ENCODE measurements around the gene MUC5AC.

The MUC5AC gene

DNA sequence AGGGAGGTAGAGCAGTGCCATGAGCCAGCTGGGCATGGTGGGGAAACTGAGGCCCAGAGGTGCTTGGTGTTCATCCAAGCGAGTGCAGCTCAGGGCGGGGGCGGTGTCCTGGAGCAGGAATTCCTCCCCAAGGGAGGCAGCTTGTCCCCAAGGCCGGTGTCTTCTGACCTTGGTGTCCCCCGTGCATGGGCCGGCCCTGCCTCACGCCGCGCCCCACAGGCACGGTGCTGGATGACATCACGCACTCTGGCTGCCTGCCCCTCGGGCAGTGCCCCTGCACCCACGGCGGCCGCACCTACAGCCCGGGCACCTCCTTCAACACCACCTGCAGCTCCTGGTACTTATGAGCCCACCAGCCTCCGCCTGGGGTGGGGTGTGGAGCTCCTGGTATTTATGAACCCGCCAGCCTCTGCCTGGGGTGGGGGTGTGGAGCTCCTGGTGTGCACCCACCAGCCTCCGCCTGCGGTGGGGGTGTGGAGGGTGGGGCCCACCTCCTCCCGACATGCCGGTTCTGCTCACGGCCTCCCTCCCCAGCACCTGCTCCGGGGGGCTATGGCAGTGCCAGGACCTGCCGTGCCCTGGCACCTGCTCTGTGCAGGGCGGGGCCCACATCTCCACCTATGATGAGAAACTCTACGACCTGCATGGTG, 71.8 kb downstream of the MUC5AC start:
- DNase-seq: no peak

DNA sequence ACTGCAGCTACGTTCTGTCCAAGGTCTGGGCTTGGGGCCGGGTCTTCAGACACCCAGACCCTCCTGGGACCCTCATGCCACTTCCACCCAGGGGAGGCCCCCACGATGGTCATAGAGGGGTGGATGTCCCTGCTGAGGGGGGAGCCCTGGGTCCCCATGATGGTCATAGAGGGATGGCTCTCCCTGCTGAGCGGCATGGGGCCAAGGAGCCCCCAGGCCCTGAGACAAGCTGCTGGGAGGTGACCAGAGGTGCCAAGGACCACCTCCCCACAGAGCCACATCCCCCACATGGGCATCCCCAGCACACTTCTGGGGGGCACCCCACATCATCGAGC, 72.3 kb downstream of the MUC5AC start:
- no peak for DNase-seq

DNA sequence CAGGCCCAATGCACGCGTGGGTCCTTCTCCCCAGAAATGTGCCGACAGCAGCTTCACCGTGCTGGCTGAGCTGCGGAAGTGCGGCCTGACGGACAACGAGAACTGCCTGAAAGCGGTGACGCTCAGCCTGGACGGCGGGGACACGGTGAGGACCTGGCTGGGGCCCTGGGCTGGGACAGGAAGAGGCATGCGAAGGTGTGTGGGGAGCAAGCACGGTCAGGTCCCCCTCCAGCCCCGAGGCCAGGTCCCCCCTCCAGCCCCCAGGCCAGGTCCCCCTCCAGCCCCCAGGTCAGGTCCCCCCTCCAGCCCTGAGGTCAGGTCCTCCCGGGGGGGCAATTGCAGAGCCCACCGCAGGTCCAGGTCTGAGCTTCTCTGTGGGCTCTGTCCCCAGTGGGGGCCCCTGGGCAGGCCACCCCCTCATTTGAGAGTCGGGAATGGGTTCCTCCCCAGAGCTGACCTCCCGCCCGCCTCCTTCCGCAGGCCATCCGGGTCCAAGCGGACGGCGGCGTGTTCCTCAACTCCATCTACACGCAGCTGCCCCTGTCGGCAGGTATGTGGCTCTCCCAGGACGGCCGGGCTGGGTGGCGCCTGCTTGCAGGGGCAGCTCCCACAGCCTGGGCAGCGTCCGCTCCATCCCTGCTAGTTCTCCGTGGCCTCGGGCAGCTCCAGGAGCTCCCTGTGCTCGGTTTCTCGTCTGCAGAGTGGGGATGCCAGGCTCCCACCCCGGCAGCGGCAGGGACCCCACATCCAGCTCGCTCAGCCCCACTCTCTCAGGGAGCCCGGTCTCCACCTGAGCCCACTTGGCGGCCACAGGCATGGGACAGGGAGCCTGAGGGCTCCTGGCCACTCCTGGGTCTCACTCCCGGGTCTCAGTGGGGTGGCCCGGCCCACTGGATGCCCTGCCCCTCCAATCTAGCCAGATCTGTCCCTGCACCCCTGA, 73.0 kb downstream of the MUC5AC start:
- DNase-seq: no peak

DNA sequence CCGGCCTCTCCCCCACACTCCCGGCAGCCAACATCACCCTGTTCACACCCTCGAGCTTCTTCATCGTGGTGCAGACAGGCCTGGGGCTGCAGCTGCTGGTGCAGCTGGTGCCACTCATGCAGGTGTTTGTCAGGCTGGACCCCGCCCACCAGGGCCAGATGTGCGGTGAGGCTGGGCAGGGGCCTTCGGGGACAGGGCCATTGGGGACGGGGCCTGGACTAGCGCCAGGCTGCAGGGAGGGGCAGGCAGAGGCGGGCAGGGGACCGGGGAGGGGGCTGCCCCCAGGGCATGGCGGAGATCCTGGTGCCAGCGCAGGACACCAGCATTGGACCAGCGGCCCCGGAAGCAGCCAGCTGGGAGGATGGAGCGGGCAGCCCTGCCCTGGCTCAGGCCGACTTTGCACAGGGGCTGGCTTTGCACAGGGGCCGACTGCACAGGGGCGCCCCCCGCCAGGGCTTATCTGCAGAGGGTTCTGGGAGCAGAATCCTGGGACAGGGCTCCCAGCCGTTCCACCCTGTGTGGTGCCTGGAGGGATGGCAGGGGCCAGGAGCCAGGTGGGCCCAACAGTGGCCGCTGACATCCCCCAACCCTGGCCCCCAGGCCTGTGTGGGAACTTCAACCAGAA, 73.8 kb downstream of the MUC5AC start:
- no peak for DNase-seq

DNA sequence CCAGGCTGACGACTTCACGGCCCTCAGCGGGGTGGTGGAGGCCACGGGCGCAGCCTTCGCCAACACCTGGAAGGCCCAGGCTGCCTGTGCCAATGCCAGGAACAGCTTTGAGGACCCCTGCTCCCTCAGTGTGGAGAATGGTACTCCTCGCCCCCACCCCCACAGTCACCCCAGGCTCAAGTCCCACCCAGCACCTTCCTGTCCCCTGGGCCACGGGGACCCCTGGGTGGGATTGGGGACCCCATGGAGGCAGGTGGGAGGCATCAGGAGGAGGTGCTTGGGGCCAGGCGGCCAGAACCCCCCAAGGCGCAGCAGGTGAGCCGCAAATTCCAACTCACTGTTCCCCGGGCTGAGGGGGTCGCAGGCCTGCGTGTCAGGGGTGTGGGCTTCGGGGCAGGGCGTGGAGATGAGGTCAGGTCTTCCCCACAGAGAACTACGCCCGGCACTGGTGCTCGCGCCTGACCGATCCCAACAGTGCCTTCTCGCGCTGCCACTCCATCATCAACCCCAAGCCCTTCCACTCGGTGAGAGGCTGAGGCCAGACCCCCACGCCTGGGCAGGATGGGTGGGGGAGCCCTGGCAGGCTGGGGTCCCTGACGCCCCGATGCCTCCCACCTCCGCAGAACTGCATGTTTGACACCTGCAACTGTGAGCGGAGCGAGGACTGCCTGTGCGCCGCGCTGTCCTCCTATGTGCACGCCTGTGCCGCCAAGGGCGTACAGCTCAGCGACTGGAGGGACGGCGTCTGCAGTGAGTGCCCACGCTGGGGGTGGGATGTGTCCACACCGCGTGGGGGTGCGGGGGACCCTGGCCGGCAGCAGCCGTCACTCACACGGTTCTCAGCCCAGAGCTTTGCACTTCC, 74.5 kb downstream of the MUC5AC start:
- no peak for DNase-seq

GRCh38 chr11:1232883-1233321, 75.1 kb downstream of the MUC5AC start:
- no peak for DNase-seq

DNA sequence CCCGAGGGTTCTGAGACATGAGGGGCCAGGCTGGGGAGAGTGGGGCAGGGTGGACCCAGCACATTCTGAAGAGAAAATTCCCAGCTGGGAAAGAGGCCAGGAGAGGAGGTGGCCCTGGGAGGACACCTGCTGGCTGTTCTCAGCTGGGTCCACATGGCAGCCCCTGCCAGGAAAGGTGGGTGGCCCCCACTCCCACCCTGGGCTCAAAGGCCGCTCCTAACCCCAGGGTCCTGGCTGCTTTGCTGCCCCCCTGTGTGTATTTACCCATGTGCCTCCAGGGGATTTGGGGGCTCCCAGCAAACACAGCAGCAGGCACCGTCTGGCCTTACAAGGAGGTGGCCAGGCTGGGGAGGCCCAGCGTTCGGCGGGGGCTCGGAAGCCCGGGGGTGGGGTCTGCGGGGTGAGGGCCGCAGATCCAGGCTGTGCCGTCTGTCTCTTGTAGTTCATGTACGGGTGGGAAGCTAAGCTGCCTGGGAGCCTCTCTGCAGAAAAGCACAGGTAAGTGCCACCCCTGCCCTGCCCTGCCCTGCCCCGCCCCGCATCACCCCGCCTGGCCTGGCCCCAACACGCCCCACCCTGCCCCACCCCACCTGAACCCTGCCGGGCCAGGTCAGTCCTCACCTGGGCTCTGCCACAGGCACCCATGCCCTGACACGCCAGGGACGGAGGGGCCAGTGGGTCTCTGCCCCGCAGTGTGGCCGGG, 75.7 kb downstream of the MUC5AC start:
- no peak for DNase-seq

- no peak for DNase-seq
These were observed 76.4 kb downstream of the MUC5AC start for GRCh38 chr11:1234054-1234720.

- no peak for DNase-seq
These were observed 77.1 kb downstream of the MUC5AC start for GRCh38 chr11:1234771-1235305.

DNA sequence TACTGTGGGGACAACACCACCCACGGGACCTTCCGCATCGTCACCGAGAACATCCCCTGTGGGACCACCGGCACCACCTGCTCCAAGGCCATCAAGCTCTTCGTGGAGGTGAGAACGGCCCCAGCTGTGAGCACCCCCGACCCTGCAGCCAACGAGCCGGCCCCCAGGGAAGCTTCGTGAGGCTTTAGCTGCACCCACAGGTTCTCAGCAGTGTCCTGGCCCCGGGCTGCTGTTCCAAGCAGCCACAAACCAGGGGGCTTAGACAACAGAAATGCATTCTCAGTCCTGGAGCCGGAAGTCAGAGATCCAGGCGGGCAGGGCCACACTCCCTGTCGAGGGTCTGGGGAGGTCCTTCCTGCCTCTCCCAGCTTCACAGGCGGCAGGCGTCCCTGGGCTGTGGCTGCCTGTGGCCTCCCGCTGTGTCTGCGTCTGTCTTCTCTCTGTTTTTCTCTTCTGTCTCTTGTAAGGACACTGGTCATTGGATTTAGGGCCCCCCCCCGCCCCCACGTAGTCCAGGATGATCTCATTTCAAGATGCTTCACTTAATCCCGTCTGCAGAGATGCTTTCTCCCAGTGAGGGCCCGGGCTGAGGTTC, 77.7 kb downstream of the MUC5AC start:
- no peak for DNase-seq

DNA sequence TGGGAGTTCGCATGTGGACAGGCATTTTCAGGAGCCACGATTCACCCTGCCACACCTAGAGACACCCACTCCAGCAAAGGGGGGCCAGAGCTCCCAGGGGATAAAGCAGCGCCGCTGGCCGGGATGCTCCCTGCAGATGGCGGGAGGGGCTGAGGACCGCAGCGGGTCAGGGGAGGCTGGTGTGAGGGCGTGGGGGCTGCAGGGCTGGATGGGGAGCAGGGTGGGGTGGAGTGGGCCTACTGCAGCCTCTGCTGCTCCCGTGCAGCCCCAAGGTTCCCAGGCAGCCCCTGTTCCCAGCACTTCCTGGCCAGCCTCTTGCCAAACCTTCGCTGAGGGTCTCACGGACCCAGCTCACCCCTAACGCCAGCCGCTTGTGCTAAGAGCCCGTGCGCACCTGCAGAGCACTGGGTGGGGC, 78.2 kb downstream of the MUC5AC start:
- no peak for DNase-seq

GRCh38 chr11:1236316-1237127, 78.8 kb downstream of the MUC5AC start:
- DNase-seq: no peak

DNA sequence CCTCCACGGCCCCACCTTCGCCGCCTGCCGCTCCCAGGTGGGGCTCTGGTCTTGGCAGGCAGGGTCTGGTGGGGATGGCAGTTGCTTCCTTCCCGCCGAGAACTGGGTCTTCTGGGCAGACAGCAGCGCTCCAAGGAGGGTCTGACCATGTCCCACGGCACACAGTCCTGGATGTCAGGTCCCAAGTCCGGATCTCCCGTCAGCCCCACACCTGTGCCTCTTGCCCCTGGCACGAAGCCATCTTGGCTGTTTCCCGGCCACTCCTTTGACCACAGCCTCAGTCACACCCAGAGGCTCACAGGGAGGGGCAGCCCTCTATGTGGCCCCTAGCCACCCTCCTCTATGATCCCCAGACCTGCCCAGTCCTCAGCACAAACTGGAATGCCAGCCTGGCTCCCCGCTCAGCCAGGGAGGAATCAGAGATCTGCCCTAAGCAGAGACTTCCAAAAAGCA, 79.4 kb downstream of the MUC5AC start:
- DNase-seq: no peak

DNA sequence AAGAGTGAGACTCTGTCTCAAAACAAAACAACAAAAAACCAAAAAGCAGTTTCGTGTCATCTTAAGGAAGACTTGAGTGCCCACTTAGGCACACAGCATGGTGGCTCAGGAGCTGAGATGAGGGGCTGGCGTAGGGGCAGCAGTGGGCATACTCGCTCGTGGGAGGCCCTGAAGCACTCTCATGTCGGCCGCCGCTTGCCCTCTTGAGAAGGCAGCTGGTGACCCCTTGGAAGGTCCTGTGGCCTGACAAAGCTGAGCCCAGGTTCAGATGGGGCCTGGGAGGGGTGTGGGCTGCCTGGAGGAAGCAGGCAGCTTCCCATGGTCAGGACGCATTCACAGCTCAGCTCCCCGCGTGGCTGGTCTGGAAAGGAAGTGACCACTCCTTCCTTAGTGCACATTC, 80.1 kb downstream of the MUC5AC start:
- DNase-seq: no peak

DNA sequence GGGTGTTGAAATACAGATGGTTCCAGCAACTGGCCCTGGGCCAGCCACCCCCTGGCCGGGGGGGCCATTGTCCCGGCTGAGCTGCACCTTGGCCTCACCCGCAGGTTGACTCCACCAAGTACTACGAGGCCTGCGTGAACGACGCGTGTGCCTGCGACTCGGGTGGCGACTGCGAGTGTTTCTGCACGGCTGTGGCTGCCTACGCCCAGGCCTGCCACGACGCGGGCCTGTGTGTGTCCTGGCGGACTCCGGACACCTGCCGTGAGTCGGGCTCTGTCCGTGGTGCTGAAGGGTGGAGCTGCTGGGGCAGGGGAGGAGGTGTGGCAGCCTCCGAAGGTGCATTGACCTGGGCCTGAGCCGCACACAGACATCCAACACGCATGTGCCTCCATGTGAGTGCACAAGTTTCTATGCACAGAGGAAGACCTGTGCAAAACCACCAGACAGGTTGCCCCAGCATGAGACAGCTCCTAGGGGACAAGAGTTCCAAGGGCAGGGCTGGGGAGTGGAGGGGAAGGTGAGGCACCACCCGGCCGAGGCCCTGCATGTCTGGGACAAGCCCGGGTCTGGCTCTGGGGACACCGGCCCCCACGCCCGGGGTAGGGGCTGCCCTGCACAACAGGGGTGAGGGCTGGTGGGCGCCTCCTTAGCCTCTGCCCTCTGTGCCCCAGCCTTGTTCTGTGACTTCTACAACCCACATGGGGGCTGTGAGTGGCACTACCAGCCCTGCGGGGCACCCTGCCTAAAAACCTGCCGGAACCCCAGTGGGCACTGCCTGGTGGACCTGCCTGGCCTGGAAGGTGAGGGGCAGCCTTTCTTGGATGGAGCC, 81.2 kb downstream of the MUC5AC start:
- no peak for DNase-seq

DNA sequence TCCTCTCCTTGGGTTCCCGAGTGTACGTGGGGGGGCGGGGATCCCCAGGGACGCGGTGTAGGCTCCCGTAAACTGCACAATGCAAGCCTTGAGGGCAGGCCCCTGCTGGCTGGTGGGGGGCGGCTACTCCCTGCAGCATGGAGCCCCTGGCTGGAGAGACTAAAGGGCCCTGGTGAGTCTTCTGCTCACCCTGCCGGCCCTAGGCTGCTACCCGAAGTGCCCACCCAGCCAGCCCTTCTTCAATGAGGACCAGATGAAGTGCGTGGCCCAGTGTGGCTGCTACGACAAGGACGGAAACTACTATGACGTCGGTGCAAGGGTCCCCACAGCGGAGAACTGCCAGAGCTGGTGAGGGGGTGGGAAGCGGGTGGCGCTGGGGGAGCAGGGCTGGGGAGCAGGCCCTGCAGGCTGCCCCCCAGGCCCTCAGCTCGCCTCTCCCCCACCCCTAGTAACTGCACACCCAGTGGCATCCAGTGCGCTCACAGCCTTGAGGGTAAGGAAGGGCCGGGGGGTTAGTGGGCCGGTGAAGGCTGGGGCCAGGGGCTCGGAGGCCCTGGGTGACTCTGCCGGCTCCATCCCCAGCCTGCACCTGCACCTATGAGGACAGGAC, 81.9 kb downstream of the MUC5AC start:
- DNase-seq: no peak

GRCh38 chr11:1240771-1241170, 83.0 kb downstream of the MUC5AC start:
- no peak for DNase-seq

- no peak for DNase-seq
These were observed 84.0 kb downstream of the MUC5AC start for GRCh38 chr11:1241706-1242105.

GRCh38 chr11:1242289-1242688, 84.5 kb downstream of the MUC5AC start:
- DNase-seq: no peak
